ENCODE measurements around the gene MB21D2.

MB21D2 gene

DNA sequence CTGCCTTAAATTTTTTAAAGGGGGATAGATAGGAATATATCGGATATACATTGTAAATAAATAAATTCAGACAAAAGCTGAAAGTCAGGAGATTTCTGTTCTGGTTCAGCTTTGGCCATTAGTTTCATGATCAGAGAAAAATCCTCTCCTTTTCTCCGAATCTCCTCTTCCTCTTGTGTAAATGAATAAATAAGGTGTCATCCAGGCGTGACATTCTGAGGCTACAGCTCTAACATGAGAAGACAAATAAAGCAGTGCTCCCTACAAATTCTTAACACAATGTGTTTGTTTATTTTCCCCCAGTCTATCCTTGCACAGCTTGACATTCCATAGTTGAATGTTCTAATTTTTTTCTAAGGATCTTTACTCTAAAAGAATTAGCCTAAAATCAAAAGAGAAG is 9.4 kb upstream of the MB21D2 start:
- DNase-seq (ENCODE audit: low read depth in 2 of 2, low spot score in 1 of 2): no peak

DNA sequence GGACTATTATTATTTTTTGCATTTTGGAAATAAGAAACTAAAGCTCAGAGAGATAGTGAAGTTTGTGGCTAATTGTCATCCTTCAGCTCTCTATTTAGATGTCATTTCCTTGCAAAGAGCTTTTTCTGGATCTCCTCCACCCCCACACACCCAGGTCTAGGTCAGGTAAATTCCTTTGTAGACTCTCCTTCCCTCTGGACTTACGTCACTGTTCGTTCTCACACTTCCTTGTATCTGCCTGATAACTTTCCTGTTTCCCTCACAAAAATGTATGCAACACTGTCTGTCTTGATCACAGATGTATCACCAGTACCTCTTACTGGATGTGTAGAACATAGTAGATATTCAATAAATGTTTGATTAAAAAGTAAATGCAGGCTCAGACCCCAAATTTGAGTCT is 6.1 kb upstream of the MB21D2 start:
- DNase-seq (ENCODE audit: low read depth in 2 of 2, low spot score in 1 of 2): no peak

- no peak for DNase-seq (ENCODE audit: low read depth in 2 of 2, low spot score in 1 of 2)
These were observed 4.1 kb upstream of the MB21D2 start for GRCh38 chr3:192921793-192922192.

GRCh38 chr3:192920411-192920810 is 2.8 kb upstream of the MB21D2 start:
- DNase-seq (ENCODE audit: low read depth in 2 of 2, low spot score in 1 of 2): no peak

GRCh38 chr3:192919901-192920300 is 2.2 kb upstream of the MB21D2 start:
- no peak for DNase-seq (ENCODE audit: low read depth in 2 of 2, low spot score in 1 of 2)

- no peak for DNase-seq (ENCODE audit: low read depth in 2 of 2, low spot score in 1 of 2)
These were observed 576 bp upstream of the MB21D2 start for GRCh38 chr3:192918275-192918588.

GRCh38 chr3:192917028-192917403 is 640 bp downstream of the MB21D2 start:
- no peak for DNase-seq (ENCODE audit: low read depth in 2 of 2, low spot score in 1 of 2)

GRCh38 chr3:192916371-192917027 is 1.2 kb downstream of the MB21D2 start:
- DNase-seq (ENCODE audit: low read depth in 2 of 2, low spot score in 1 of 2): no peak

DNA sequence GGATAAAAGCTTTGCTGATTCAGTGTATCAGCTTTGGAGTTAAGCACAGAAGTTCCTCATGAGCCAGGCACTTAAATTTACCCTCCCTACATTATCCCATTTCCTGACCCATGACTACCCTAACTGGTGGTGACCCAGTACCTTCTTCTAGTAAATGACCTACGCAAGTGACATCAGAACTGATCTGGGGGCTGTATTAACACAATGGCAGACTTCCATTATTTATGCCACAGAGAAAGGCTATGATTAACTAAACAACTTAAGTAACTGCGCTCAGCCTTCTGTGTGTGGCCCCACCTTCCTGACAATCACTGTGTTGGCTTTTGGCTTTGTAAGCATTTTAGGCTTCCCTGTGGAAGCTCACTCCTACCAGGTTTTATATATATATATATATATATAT is 1.9 kb downstream of the MB21D2 start:
- DNase-seq (ENCODE audit: low read depth in 2 of 2, low spot score in 1 of 2): no peak

- no peak for DNase-seq (ENCODE audit: low read depth in 2 of 2, low spot score in 1 of 2)
These were observed 2.4 kb downstream of the MB21D2 start for GRCh38 chr3:192915304-192915703.

DNA sequence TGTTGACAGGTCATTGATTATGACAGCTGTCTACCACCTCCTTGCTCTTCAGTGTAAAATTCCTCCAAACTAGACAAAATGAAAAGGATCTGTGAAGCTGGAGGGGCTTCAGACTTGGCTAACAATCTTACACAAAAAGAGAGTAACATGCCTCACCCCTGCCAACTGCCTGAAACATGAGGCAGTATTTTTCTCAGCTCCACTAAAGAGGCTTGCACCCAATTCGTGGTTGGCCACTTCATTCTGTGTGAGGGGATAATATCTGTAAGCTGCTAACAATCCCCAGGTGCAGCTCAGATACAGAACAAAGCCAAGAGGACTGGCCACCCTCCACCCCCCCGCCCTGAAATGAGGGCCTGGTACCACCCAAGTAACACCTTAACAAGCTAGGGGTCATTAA is 2.8 kb downstream of the MB21D2 start:
- DNase-seq (ENCODE audit: low read depth in 2 of 2, low spot score in 1 of 2): no peak

GRCh38 chr3:192913540-192913939 is 4.1 kb downstream of the MB21D2 start:
- DNase-seq (ENCODE audit: low read depth in 2 of 2, low spot score in 1 of 2): no peak

DNA sequence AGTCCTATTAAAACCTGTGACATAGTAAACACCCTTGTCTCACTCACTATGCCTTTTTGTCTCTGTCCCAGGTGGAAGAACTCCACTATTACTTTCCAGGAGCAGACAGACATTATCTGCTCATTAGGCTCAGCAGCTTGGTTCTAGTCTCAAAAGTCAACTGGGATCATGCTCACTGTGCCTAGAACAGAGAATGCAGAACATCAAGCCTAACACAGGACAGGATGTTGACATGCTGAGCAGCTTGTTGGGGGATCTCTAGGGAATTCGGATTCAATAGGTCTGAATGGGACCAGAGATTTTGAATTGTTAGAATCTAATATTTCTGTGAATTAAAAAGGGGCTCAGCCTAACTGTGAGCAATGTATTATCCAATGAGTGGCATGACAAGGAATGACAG is 6.4 kb downstream of the MB21D2 start:
- DNase-seq (ENCODE audit: low read depth in 2 of 2, low spot score in 1 of 2): no peak

DNA sequence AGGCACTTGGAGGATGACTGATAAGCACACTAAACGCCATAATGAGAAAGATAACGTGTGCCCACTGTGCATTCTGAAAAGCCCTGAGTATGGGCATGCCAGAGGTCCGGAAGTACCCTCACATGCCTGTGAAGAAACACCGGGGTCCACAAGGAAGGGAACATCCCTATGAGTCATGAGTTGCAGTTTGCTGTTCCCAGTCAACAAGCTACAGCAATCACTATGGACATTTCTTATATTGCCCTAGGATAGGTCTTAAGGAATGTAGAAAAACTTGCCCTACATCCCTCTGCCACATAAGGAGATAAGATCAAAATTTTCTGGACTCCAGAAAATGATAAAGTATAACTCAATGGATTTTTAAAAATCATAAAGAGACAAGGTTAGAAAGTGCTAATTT is 9.9 kb downstream of the MB21D2 start:
- DNase-seq (ENCODE audit: low read depth in 2 of 2, low spot score in 1 of 2): no peak

DNA sequence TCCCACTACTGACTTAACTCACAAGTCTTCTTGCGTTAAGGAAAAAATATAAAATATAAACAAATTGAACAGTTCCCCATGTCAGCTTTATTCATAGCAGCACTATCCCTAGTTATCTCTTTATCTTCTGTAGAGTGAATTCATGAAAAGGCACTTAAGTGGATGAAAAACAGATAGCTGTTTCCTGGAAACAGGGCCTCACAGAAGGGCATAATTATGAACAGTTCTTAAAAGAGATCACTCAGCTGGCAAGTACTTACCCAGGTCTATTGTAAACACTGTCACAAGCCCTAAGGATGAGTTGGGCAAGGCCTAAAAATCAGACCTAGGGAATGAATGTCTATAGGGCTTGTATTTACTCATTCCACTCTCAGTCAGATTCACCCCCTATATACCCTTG is 10.7 kb downstream of the MB21D2 start:
- no peak for DNase-seq (ENCODE audit: low read depth in 2 of 2, low spot score in 1 of 2)

- DNase-seq (ENCODE audit: low read depth in 2 of 2, low spot score in 1 of 2): no peak
These were observed 11.5 kb downstream of the MB21D2 start for GRCh38 chr3:192905980-192906678.

DNA sequence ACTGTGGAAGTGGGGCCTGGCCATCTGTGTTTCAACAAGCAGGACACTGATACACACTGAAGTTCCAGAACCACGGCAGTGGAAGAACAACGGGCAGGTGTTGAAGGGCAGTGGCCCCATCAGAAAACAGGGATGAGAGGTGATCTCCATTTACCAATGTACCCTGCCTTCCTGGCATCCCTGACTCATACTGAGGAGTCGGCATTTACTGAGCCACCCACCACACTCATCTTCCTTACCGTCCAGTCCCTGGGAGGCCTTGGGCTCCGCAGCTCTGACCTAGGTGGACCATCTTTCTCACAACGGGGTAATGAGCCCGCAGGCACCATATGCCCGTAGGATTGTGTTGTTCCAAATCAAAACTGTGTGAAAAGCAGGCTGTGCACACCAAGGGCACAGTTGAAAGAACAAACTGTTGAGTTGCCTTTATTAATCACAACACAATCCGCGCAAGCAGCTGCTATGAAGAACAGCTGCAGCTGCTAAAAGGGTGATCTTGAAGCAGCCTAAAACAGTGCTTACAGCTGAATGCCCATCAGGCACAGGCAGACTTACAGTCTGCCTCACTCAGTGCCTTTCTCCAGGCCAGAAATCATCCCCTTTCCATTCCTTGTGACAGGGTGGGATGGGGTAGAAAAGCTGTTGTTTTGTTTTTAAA is 12.9 kb downstream of the MB21D2 start:
- no peak for DNase-seq (ENCODE audit: low read depth in 2 of 2, low spot score in 1 of 2)

DNA sequence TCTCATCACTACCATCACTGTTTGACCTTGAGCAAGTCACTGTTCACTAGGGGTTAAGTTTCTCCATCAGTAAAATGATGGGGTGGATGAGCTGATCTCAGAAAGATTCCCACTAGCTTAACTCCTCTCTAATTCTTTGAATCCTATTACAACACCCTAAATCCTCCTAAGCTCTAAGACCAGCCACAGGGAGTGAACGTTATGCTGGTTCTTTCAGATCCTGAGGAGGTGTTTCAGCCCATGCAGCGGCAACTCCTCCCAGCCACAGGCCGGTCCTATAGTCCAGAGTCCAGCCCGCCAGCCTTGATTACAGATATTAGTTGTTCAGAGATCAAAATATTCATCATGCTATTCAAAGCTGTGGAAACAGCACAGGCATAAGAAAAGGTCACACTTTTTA is 15.1 kb downstream of the MB21D2 start:
- DNase-seq (ENCODE audit: low read depth in 2 of 2, low spot score in 1 of 2): no peak

DNA sequence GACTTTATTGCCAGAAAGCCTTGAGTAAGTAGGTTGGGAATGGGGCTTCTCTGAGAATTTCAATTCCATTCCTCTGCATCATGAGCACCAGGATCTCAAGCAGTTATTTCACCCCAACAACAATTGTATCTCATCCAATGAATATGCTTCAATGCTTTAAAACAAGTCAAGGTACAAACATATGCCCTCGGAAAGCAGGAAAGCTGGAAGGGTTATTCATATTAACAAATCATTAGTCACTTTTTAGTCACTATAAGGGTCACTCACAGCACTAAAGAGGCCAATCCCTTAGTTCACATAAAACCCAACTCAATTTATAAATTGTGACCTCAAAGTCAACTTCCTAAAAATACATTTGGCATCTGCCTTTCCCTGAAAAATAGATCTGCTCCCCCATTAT is 16.2 kb downstream of the MB21D2 start:
- no peak for DNase-seq (ENCODE audit: low read depth in 2 of 2, low spot score in 1 of 2)

DNA sequence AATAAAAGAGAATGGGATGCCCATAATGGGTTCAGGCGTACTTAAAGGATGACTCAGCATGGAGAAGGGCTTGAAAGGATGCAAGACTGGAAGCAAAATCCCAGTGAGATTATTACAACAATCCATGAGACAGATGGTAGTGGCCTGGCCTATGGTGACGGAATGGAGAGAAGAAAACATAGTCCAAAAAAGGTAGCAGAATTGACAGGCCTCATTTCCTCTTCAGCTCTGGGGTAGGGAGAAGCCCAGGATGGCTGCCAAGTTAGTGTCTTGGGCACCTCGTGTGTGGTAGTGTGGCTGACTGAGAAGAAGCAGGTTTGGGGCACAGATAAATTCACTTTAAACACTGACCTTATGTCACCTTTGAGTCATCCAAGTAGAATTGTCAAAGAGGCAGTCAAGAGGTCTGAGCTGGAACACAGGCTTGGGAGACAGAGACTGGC is 18.1 kb downstream of the MB21D2 start:
- no peak for DNase-seq (ENCODE audit: low read depth in 2 of 2, low spot score in 1 of 2)

GRCh38 chr3:192897005-192897404 is 20.7 kb downstream of the MB21D2 start:
- no peak for DNase-seq (ENCODE audit: low read depth in 2 of 2, low spot score in 1 of 2)

DNA sequence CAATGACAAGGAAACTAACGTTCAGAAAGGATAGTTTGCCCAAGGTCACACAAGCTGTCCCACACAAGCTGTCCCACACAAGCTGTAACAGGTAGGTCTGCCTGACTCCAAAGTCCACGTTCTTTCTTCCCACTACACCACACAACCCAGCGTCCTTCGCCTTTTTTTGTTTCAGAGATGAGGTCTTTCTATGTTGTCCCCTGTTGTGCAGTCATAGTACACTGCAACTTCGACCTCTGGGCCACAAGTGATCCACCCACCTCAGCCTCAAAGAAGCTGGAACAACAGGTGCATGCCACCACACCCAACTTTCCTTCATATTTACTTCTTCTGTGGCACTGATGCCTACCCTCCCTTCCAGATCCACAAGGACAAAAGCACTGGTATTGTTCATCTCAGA is 21.4 kb downstream of the MB21D2 start:
- no peak for DNase-seq (ENCODE audit: low read depth in 2 of 2, low spot score in 1 of 2)

DNA sequence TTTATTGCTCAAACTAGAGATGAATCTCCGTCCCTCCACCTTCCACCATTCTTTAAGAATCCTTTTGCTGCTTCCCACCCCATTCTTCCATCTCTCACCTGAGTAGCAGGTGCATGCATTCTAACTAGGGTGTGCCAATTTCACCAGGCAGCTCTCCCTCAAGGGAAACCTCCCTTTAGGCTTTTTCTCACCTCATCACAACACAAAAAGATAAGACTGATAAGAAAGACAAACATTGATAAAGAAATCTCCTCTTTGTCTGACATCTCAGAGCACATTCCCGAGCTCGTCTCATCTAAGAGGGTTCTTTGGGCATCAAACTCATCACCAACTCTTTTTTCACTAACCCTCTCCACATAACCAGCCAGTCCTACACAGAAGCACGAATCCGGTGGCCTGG is 23.0 kb downstream of the MB21D2 start:
- no peak for DNase-seq (ENCODE audit: low read depth in 2 of 2, low spot score in 1 of 2)

Measured in stimulated activated CD8-positive, alpha-beta memory T cell treated with anti-CD3 and anti-CD28 coated beads, Interleukin-4, amount 100 ng/mL, for 4 hours (primary cell).